Activated naive CD8-positive, alpha-beta T cell treated with anti-CD3 and anti-CD28 coated beads, Interleukin-2, amount 10 ng/mL, durations not matched to agents 7 days and 5 days (primary cell): Measurements from ENCODE around the gene TEAD1. TPM values are rescaled to one million over a fixed set of nuclear protein-coding genes. Genes with fewer than 3 reads are reported as not detected.

Experiments
- ATAC-seq: fragments of 150-1000 bp; cut with Tn5 transposase; one replicate; pipeline ENCODE4 v1.10.0; 2021; ENCODE audit warnings: low read depth, moderate library complexity
- POLR2A ChIA-PET: fragments of 350-600 bp; sonication (Branson Sonifier 250); formaldehyde crosslinking; loops from one replicate; lab custom pipeline; 2021; ENCODE audit warnings: antibody characterized with exemption; lab: Charles Lee
- DNase-seq: peaks from one replicate; pipeline ENCODE4 v3.0.0; 2021
- H3K27ac Mint-ChIP-seq: one replicate; pipeline ENCODE4 v1.8.0; 2022; ENCODE audit warnings: mild to moderate bottlenecking, mixed read lengths
- H3K27me3 Mint-ChIP-seq: one replicate; pipeline ENCODE4 v1.8.0; 2022; ENCODE audit warnings: mild to moderate bottlenecking, moderate library complexity, mixed read lengths
- H3K36me3 Mint-ChIP-seq: one replicate; pipeline ENCODE4 v1.8.0; 2021; ENCODE audit warnings: mild to moderate bottlenecking, mixed read lengths
- H3K4me1 Mint-ChIP-seq: one replicate; pipeline ENCODE4 v1.8.0; 2021; ENCODE audit warnings: mixed read lengths
- H3K4me3 Mint-ChIP-seq: one replicate; pipeline ENCODE4 v1.8.0; 2022; ENCODE audit warnings: mild to moderate bottlenecking, moderate library complexity, mixed read lengths
- H3K9me3 Mint-ChIP-seq: one replicate; pipeline ENCODE4 v1.8.0; 2021; ENCODE audit warnings: mixed read lengths
- total RNA-seq, 2 experiments: library from RNA; stranded (reverse); gene quantifications; one replicate each; pipeline ENCODE4 v1.2.3, GENCODE V29; 2021

The TEAD1 gene
- total RNA-seq, 2 experiments from 2014 or later: not detected

- H3K27ac Mint-ChIP-seq: no peak overlapping the region
- DNase-seq: no peak
- no peaks in the 10 kb centered on the region for H3K4me1 Mint-ChIP-seq
- H3K36me3 Mint-ChIP-seq: no peaks in the 10 kb centered on the region
- no peak overlapping the region for H3K4me3 Mint-ChIP-seq
- peaks cover 11% of the 10 kb centered on the region for H3K27me3 Mint-ChIP-seq
- no peaks in the 10 kb centered on the region for H3K9me3 Mint-ChIP-seq
- POLR2A ChIA-PET: no interaction called here
- ATAC-seq: no peak
Observed at GRCh38 chr11:12927221-12927620, 253.0 kb downstream of the TEAD1 start.

DNA sequence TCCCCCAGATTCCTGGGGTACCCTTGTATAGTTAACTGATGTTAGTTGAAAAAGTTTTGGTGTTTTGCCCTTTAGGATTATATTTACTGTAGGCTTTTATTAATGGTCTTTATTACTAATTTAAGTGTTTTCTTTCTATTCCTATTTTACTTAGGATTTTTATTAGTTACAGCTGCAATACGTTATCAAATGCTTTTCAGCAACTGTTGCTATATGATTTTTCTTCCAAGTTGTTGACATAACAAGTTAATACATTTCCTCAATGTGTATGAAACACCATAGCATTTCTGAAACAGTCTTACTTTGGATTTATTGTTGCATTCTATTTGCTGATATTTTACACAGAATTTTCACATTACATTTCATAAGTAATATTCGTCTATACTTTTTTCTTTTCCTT is 253.7 kb downstream of the TEAD1 start:
- no peak overlapping the region for H3K4me3 Mint-ChIP-seq
- no peaks in the 10 kb centered on the region for H3K36me3 Mint-ChIP-seq
- no peaks in the 10 kb centered on the region for H3K4me1 Mint-ChIP-seq
- no peak for ATAC-seq
- H3K27me3 Mint-ChIP-seq: peaks cover 11% of the 10 kb centered on the region
- H3K9me3 Mint-ChIP-seq: no peaks in the 10 kb centered on the region
- no peak overlapping the region for H3K27ac Mint-ChIP-seq
- POLR2A ChIA-PET: no interaction called here
- no peak for DNase-seq

GRCh38 chr11:12930850-12931249 is 256.6 kb downstream of the TEAD1 start:
- Mint-ChIP-seq H3K27ac (no peak overlapping the region), H3K4me3 (no peak overlapping the region), H3K9me3 (no peaks in the 10 kb centered on the region), H3K36me3 (no peaks in the 10 kb centered on the region), H3K4me1 (no peaks in the 10 kb centered on the region), H3K27me3 (peaks cover 11% of the 10 kb centered on the region)
- DNase-seq: no peak
- POLR2A ChIA-PET: no interaction called here
- ATAC-seq: no peak

- H3K4me3 Mint-ChIP-seq: no peak overlapping the region
- H3K27ac Mint-ChIP-seq: no peak overlapping the region
- DNase-seq (no peak), ATAC-seq (no peak)
- H3K4me1 Mint-ChIP-seq: no peaks in the 10 kb centered on the region
- no peaks in the 10 kb centered on the region for H3K36me3 Mint-ChIP-seq
- peaks cover 7% of the 10 kb centered on the region for H3K27me3 Mint-ChIP-seq
- POLR2A ChIA-PET: no interaction called here
- no peaks in the 10 kb centered on the region for H3K9me3 Mint-ChIP-seq
Observed at GRCh38 chr11:12932485-12932884, 258.3 kb downstream of the TEAD1 start.

DNA sequence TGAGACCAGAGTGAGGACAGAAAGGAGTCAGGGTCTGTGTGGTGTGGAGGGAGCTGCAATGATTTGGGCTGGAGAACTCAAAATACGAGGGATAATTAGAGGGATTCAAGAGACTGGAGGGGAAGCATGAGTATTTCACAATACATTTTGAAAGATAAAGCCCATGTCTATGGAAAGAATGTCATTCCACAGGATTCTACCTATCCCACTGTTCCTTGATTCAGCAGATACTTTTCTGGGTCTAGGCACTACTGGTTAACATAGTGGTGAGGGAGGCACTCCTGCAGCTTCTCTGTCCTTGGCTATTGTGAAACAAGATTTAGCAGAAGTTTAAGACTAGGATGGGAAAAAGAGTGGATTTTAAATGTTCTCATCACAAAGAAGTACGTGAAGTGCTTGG is 262.0 kb downstream of the TEAD1 start:
- H3K4me1 Mint-ChIP-seq: peaks cover 2% of the 10 kb centered on the region
- no peak for DNase-seq
- no peaks in the 10 kb centered on the region for H3K9me3 Mint-ChIP-seq
- no peaks in the 10 kb centered on the region for H3K36me3 Mint-ChIP-seq
- H3K4me3 Mint-ChIP-seq: no peak overlapping the region
- H3K27me3 Mint-ChIP-seq: peaks cover 2% of the 10 kb centered on the region
- POLR2A ChIA-PET: no interaction called here
- no peak for ATAC-seq
- no peak overlapping the region for H3K27ac Mint-ChIP-seq

DNA sequence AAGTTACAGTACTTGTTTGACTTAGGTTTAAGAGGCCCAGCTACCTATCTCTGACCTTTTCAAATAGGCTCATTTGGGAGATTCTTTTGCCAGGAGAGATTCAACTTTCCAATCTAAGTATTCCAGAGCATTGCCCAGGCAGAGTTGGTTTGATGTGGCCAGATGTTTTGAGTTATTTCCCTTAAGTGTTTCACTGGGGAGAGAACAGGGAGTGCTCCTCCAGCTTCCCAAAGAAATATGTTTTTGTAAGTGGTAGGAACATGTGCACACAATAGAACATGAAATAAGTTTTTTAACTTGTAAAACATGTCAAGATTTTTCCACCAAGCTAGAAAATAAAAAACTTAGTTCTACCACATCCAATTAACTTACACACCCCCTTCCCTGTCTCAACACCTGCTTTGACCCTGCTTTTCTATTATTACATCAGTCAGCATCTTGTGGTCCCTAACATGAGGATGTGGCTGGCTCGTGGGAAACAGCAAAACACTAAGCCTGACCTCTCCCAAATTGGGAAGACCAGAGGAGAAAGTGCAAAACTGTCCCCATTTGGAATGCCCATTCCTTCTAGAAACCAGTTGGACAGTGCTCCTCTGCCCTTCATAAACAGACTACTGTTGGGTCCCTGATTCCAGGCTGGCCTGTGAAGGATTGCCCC is 264.5 kb downstream of the TEAD1 start:
- POLR2A ChIA-PET: no interaction called here
- no peak overlapping the region for H3K27ac Mint-ChIP-seq
- no peak overlapping the region for H3K4me3 Mint-ChIP-seq
- peaks cover 2% of the 10 kb centered on the region for H3K4me1 Mint-ChIP-seq
- DNase-seq (no peak), ATAC-seq (no peak)
- H3K9me3 Mint-ChIP-seq: no peaks in the 10 kb centered on the region
- H3K27me3 Mint-ChIP-seq: peaks cover 2% of the 10 kb centered on the region
- no peaks in the 10 kb centered on the region for H3K36me3 Mint-ChIP-seq

- ATAC-seq: no peak
- H3K36me3 Mint-ChIP-seq: no peaks in the 10 kb centered on the region
- peaks cover 2% of the 10 kb centered on the region for H3K4me1 Mint-ChIP-seq
- POLR2A ChIA-PET: no interaction called here
- H3K9me3 Mint-ChIP-seq: no peaks in the 10 kb centered on the region
- no peak overlapping the region for H3K4me3 Mint-ChIP-seq
- DNase-seq: no peak
- H3K27me3 Mint-ChIP-seq: peaks cover 4% of the 10 kb centered on the region
- H3K27ac Mint-ChIP-seq: no peak overlapping the region
Observed at GRCh38 chr11:12941671-12942070, 267.4 kb downstream of the TEAD1 start.

- Mint-ChIP-seq H3K4me1 (peaks cover 2% of the 10 kb centered on the region), H3K27ac (no peak overlapping the region), H3K9me3 (no peaks in the 10 kb centered on the region), H3K4me3 (no peak overlapping the region), H3K36me3 (no peaks in the 10 kb centered on the region), H3K27me3 (peaks cover 4% of the 10 kb centered on the region)
- ATAC-seq (no peak), DNase-seq (no peak)
- POLR2A ChIA-PET: no interaction called here
Observed at GRCh38 chr11:12942157-12942556, 267.9 kb downstream of the TEAD1 start.

DNA sequence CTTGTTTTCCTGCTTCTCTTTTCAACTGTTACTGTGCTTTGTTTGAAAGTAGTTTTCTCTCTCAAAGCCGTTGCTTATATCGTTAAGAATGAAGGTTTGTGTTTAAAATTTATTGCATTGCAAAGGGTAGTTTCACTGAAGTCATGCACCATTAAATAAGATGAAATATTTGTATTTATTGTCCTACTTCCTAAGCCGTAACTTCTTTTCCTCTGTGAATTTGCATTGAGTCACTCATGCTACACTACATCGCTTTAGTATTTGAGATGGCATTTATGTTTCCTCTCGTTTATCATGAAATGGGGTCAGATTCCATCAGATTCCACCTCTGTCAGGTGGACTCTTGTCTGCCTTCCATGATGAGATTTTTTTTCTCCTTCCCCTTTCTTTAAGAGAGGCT is 269.1 kb downstream of the TEAD1 start:
- H3K27me3 Mint-ChIP-seq: peaks cover 6% of the 10 kb centered on the region
- ATAC-seq (no peak), DNase-seq (no peak)
- H3K9me3 Mint-ChIP-seq: no peaks in the 10 kb centered on the region
- no peak overlapping the region for H3K27ac Mint-ChIP-seq
- POLR2A ChIA-PET: no interaction called here
- no peak overlapping the region for H3K4me3 Mint-ChIP-seq
- H3K4me1 Mint-ChIP-seq: peaks cover 2% of the 10 kb centered on the region
- H3K36me3 Mint-ChIP-seq: no peaks in the 10 kb centered on the region

DNA sequence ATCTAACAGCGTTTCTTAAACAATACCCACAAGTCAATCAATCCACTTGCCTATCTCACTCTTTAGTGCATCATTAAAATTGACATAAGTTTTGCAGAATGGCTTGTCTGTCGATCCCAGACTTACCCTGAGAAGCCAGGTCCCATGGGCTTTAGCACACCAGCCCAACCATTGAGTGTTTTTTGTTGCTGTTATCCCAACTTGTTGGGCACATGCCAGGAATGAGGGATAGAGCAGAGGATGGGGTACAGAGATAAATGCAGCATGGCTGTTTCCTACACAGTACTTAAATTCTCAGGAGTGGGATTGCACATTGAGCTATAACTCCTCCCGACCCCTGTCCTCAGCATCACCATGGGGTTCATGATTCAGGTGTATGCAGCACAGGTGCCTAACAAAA is 270.7 kb downstream of the TEAD1 start:
- H3K4me1 Mint-ChIP-seq: no peaks in the 10 kb centered on the region
- DNase-seq: no peak
- POLR2A ChIA-PET: no interaction called here
- ATAC-seq: no peak
- no peaks in the 10 kb centered on the region for H3K36me3 Mint-ChIP-seq
- no peak overlapping the region for H3K27ac Mint-ChIP-seq
- peaks cover 6% of the 10 kb centered on the region for H3K27me3 Mint-ChIP-seq
- H3K4me3 Mint-ChIP-seq: no peak overlapping the region
- no peaks in the 10 kb centered on the region for H3K9me3 Mint-ChIP-seq

- Mint-ChIP-seq H3K27me3 (peaks cover 4% of the 10 kb centered on the region), H3K4me1 (no peaks in the 10 kb centered on the region), H3K9me3 (no peaks in the 10 kb centered on the region), H3K27ac (no peak overlapping the region), H3K36me3 (no peaks in the 10 kb centered on the region), H3K4me3 (no peak overlapping the region)
- ATAC-seq (no peak), DNase-seq (no peak)
- POLR2A ChIA-PET: no interaction called here
Observed at GRCh38 chr11:12949453-12949852, 275.2 kb downstream of the TEAD1 start.

DNA sequence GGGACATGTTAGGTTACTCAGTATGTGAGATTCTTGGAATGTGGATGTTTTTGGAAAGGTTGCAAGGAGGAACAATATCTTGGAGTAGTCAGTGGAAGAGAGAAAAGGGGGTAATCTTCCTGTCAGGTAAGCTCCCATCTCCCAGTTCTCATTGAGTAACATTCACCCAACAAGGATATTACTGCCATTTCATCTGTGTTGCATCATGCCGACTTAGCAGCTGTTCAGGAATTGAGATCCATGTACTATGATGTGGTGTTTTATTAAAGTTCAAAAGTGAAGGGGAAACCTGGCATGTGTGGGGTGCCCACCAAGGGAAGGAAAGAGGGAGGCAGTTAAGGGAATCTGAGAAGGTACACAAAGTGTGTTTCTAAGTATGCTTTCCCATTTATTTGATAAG is 276.4 kb downstream of the TEAD1 start:
- no peak overlapping the region for H3K4me3 Mint-ChIP-seq
- no peaks in the 10 kb centered on the region for H3K9me3 Mint-ChIP-seq
- H3K36me3 Mint-ChIP-seq: no peaks in the 10 kb centered on the region
- no peak overlapping the region for H3K27ac Mint-ChIP-seq
- POLR2A ChIA-PET: no interaction called here
- H3K27me3 Mint-ChIP-seq: peaks cover 4% of the 10 kb centered on the region
- DNase-seq (no peak), ATAC-seq (no peak)
- H3K4me1 Mint-ChIP-seq: no peaks in the 10 kb centered on the region

DNA sequence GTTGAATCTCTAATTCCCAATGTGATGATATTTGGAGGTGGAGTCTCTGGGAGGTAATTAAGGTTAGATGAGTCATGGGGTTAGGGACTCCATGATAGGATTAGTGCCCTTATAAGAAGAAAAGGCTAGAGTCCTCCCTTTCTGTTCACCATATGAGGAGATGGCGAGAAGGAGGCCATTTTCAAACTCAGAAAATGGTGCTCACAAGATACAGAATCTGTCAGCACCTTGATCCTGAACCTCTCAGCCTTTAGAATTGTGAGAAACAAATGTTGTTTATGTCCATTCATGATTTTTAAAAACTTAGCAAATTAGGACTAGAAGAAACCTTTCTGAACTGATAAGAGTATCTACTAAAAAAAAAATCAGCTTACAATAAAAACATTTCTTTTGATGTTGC is 277.2 kb downstream of the TEAD1 start:
- no peaks in the 10 kb centered on the region for H3K9me3 Mint-ChIP-seq
- POLR2A ChIA-PET: no interaction called here
- no peaks in the 10 kb centered on the region for H3K36me3 Mint-ChIP-seq
- no peak for DNase-seq
- no peak for ATAC-seq
- H3K27me3 Mint-ChIP-seq: peaks cover 6% of the 10 kb centered on the region
- H3K4me1 Mint-ChIP-seq: no peaks in the 10 kb centered on the region
- H3K4me3 Mint-ChIP-seq: no peak overlapping the region
- H3K27ac Mint-ChIP-seq: no peak overlapping the region

- no peak overlapping the region for H3K27ac Mint-ChIP-seq
- ATAC-seq (no peak), DNase-seq (no peak)
- peaks cover 5% of the 10 kb centered on the region for H3K27me3 Mint-ChIP-seq
- H3K36me3 Mint-ChIP-seq: no peaks in the 10 kb centered on the region
- no peaks in the 10 kb centered on the region for H3K4me1 Mint-ChIP-seq
- no peak overlapping the region for H3K4me3 Mint-ChIP-seq
- POLR2A ChIA-PET: no interaction called here
- no peaks in the 10 kb centered on the region for H3K9me3 Mint-ChIP-seq
Observed at GRCh38 chr11:12952094-12952493, 277.9 kb downstream of the TEAD1 start.

DNA sequence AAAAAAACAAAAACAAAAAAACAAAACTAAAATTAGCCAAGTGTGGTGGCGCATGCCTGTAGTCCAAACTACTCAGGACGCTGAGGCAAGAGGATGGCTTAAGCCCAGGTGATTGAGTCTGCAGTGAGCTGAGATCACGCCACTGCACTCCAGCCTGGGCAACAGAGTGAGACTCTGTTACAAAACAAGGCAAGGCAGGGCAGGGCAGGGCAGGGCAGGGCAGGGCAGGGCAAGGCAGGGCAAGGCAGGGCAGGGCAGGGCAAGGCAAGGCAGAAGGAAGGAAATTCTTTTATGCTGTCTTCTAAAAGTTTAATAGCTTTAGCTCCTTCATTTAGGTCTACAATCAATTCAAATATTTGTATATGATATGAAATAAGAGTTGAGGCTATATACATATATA is 284.8 kb downstream of the TEAD1 start:
- ATAC-seq: no peak
- Mint-ChIP-seq H3K9me3 (no peaks in the 10 kb centered on the region), H3K27ac (no peak overlapping the region), H3K27me3 (peaks cover 30% of the 10 kb centered on the region), H3K4me3 (no peak overlapping the region), H3K4me1 (peaks cover 7% of the 10 kb centered on the region), H3K36me3 (no peaks in the 10 kb centered on the region)
- POLR2A ChIA-PET: no interaction called here
- DNase-seq: no peak
